Ramos (cell line): ENCODE measurements around the gene FGD2.

ENCODE experiments used
- in situ Hi-C: fragments of 300-500 bp; cut with MboI; formaldehyde crosslinking; loops from one replicate; pipeline ENCODE4 v1.14.3; 2022; ENCODE audit warnings: low sequenced_read_pairs; ENCODE audit not compliant: unreplicated experiment

The FGD2 gene

DNA sequence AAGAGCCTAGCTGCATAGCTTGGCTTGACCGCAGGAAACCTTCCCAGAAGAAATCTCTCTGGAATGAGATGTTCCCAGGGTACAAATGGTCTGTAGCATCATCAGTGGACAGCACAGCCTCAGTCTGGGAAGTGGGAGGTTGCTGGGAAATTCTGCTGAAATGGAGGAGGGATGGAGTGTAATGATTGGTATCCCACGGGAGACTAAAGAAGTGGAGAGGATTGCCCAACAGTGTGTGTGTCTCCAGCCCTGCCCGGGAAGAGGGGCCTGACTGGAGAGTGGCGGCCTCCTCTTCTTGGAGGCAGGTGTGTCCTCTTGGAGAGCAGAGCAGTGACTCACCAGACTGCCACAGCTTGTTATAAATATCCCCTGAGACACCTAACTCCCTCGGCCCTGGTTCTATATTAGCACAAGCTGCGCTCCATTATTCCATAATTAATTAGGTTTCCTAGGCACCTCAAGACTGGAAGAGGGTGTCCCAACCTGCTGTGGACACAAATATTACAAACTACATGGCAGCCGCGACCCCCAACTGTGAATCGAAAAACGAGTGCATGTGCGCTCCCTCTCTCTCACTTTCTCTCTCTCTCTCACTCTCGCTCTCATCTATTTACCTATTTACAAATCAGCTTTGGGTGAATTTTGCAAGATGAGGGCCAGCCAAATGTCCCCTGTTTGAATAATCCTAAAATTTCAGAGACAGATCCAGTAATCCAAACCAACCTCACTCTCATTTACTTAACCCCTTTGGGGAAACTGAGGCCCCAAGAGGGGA lies 68.8 kb downstream of the FGD2 start:
- in situ Hi-C loops: no loop called here

DNA sequence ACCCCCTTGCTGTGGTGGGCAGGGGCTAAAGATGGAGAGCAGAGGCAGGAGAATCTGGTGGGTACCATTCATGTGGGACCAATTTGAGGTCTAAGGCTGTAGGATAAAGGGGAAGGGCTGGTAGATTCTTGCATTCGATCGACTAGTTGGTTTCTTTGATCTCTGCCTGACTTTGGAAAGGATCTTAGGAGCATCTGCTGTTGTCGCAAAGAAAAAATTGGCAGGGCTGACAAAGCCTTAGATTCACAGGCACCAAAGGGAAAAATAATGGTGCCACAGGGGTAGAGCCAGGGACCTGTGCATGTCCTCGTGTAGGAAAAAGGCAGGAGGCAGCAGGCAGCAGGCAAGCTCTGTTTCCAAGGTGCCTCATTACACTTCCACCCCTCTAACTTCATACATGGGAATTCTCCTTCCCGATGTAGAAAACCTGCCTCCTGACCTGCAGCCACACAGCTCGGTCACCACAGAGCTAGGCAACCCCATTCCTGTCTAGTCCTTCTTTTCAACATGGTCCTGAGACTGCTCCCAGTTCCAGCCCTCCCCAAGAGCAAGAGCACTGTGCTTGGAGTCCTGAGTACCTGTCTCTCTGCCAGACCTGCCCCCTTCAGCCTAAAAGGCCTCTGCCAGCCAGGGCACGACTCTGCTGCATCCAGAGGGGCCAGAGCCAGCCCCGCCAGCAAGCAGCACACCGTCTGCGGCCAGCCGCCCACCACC lies 71.9 kb downstream of the FGD2 start:
- in situ Hi-C loops: no loop called here

DNA sequence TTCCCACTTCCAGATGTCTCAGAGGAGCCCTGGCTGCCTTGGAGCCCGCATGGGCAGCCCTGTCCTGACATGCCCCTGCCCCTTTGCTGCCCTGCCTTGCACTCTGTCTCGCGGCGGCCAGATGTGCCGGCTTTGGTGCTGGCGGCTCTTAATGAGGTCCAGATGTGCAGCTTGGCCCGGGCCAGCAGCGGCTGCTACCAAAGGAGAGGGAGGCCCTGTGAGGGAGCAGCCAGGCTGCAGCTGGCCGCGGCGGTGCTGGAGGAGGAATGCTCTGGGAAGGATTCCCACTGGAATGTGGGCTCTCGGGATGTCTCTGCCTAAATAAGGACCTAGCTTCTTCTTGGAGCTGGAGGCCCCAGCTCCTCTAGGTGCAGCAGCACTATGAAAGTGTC lies 72.4 kb downstream of the FGD2 start:
- in situ Hi-C loops: no loop called here
